NCI-H82 treated with DMSO at 0.1 percent for 48 hours (cell line): ENCODE data around the gene ZNF296.

Experiments
- DNase-seq: peaks from one replicate; lab custom pipeline; 2025; ENCODE audit not compliant: unreplicated experiment; lab: John Stamatoyannopoulos, UW

The ZNF296 gene

GRCh38 chr19:45027371-45027770, 48.9 kb downstream of the ZNF296 start:
- DNase-seq: no peak

- DNase-seq: no peak
Measured at GRCh38 chr19:45025264-45025663, 51.0 kb downstream of the ZNF296 start.

- no peak for DNase-seq
Measured at GRCh38 chr19:45023048-45023447, 53.2 kb downstream of the ZNF296 start.

- no peak for DNase-seq
Measured at GRCh38 chr19:45021971-45022370, 54.3 kb downstream of the ZNF296 start.
